HAP-1 (cell line): ENCODE results near the gene ACP7.

ENCODE experiments used
- DNase-seq, 2 experiments: peaks; one replicate each; pipeline ENCODE4 v3.0.0-alpha.2; 2016 to 2020; ENCODE audit warnings: low spot score in 2 of 2
- H3K27me3 ChIP-seq: fragments of 250-450 bp; sonication (Bioruptor Pico); 2 replicates; pipeline ENCODE4 v1.5.1; 2020; ENCODE audit warnings: low read depth, mild to moderate bottlenecking, moderate library complexity
- H3K36me3 ChIP-seq: fragments of 250-450 bp; sonication (Bioruptor Pico); replicated peaks from 2 replicates; pipeline ENCODE4 v1.5.1; 2020; ENCODE audit warnings: mild to moderate bottlenecking
- H3K4me1 ChIP-seq: fragments of 250-450 bp; sonication (Bioruptor Pico); 2 replicates; pipeline ENCODE4 v1.5.1; 2020; ENCODE audit warnings: mild to moderate bottlenecking
- H3K4me3 ChIP-seq: fragments of 250-450 bp; sonication (Bioruptor Pico); 2 replicates; pipeline ENCODE4 v1.5.1; 2020; ENCODE audit warnings: mild to moderate bottlenecking, moderate library complexity
- H3K9me3 ChIP-seq: fragments of 250-450 bp; sonication (Bioruptor Pico); 2 replicates; pipeline ENCODE4 v1.5.1; 2020; ENCODE audit warnings: mild to moderate bottlenecking, moderate library complexity
- in situ Hi-C: fragments of 300-500 bp; cut with MboI; formaldehyde crosslinking; loops from 3 replicates; pipeline ENCODE4 v1.14.3; 2020; ENCODE audit warnings: low sequenced_read_pairs, inconsistent platforms, mixed read lengths

ACP7 gene

GRCh38 chr19:39157275-39157996 is 73.3 kb downstream of the ACP7 start:
- DNase-seq: no peak
- H3K27me3 ChIP-seq: no peaks in the 10 kb centered on the region
- no peaks in the 10 kb centered on the region for H3K9me3 ChIP-seq
- H3K4me1 ChIP-seq: no peaks in the 10 kb centered on the region
- H3K36me3 ChIP-seq: no peaks in the 10 kb centered on the region
- in situ Hi-C loops: no loop called here
- no peak overlapping the region for H3K4me3 ChIP-seq

GRCh38 chr19:39157997-39158389 is 73.8 kb downstream of the ACP7 start:
- H3K27me3 ChIP-seq: no peaks in the 10 kb centered on the region
- no peak overlapping the region for H3K4me3 ChIP-seq
- H3K9me3 ChIP-seq: no peaks in the 10 kb centered on the region
- no peak for DNase-seq
- no peaks in the 10 kb centered on the region for H3K36me3 ChIP-seq
- H3K4me1 ChIP-seq: no peaks in the 10 kb centered on the region
- in situ Hi-C loops: no loop called here

- H3K36me3 ChIP-seq: no peaks in the 10 kb centered on the region
- in situ Hi-C loops: no loop called here
- no peaks in the 10 kb centered on the region for H3K27me3 ChIP-seq
- no peaks in the 10 kb centered on the region for H3K4me1 ChIP-seq
- DNase-seq: no peak
- H3K4me3 ChIP-seq: no peak overlapping the region
- H3K9me3 ChIP-seq: no peaks in the 10 kb centered on the region
These were observed 74.6 kb downstream of the ACP7 start for GRCh38 chr19:39158646-39159260.

- in situ Hi-C loops: no loop called here
- H3K4me1 ChIP-seq: no peaks in the 10 kb centered on the region
- no peaks in the 10 kb centered on the region for H3K36me3 ChIP-seq
- no peak overlapping the region for H3K4me3 ChIP-seq
- H3K27me3 ChIP-seq: no peaks in the 10 kb centered on the region
- no peaks in the 10 kb centered on the region for H3K9me3 ChIP-seq
- no peak for DNase-seq
These were observed 76.3 kb downstream of the ACP7 start for GRCh38 chr19:39160523-39160861.
